HG02642 (cell line): ENCODE results near the gene LYSMD3.
"Not testable (repeated sequence)": the region's sequence is repeated elsewhere in the genome, so short reads cannot be mapped to it uniquely, and the experiment has no call there.

ENCODE experiments used
- ATAC-seq: cut with Tn5 transposase; IDR thresholded peaks from one replicate; pipeline ENCODE4 v1.9.1; 2021; ENCODE audit warnings: mild to moderate bottlenecking; ENCODE audit not compliant: unreplicated experiment, poor library complexity

LYSMD3 gene

DNA sequence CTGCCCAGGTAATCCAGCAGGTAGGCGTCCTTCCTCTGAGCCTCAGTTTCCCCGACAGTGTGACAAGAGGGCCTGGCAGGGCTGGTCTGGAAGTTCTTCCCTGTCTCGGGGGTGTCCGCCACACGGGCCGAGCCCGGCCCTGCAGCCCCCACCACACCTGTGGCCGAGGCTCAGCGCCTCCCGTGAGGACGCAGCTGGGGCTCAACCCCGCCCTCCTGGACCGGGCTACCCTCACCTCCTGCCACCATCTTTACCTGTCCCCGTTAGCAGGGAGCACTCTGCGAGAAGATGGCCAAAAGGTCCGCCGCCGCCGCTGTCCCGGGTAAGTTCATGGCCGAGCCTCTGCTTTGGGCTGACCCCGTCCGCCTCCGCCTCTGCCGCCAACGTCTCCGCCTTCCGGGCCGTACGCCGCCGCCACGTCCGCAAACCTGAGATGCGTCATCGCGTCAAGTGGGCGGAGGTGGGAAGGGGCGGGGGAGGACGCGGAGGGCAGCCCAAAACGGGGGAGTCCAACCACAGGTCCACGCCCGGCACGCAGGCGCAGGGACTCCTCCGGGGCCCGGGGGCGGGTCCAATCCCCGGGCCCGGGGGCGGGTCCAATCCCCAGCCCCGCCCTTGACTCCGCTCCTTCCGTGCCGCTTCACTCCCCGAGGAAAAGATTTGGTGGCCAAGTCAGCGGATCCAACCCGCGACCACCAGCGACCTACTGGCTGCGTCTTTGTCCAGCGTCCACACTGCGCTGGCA lies at the start of gene LYSMD3:
Gene LYSMD3 (minus strand): TSS at position 391 of the 745 bp plus-strand sequence. CDS start 4,295 bp downstream, outside the sequence.
- peak; percentile 93 for ATAC-seq

DNA sequence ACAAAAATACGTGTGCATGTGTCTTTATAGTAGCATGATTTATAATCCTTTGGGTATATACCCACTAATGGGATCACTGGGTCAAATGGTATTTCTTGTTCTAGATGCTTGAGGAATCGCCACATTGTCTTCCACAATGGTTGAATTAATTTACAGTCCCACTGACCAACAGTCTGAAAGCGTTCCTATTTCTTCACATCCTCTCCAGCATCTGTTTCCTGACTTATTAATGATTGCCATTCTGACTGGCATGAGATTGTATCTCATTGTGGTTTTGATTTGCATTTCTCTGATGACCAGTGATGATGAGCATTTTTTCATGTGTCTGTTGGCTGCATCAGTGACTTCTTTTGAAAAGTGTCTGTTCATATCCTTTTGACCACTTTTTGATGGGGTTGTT lies 47.2 kb upstream of the LYSMD3 start:
- ATAC-seq, result not testable (repeated sequence)

DNA sequence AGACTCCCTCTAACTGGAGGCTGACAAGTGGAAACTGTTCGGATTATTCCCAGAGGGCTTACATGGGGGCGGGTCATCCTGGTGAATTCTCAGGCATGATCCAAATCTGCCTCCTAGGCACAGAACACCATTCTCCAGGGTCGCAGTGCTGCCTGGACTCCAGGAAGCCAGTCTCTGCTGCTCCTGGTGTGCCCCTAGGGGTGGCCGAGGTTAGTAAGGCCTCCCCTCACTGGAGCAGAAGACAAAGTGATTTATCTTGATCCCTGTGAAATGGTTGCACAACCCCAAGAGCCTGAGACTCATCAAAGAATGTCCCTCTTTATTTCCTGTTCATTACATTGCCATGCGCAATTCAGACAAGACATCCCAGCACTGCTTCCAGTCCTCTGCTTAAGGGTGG lies 46.3 kb upstream of the LYSMD3 start:
- no peak for ATAC-seq

DNA sequence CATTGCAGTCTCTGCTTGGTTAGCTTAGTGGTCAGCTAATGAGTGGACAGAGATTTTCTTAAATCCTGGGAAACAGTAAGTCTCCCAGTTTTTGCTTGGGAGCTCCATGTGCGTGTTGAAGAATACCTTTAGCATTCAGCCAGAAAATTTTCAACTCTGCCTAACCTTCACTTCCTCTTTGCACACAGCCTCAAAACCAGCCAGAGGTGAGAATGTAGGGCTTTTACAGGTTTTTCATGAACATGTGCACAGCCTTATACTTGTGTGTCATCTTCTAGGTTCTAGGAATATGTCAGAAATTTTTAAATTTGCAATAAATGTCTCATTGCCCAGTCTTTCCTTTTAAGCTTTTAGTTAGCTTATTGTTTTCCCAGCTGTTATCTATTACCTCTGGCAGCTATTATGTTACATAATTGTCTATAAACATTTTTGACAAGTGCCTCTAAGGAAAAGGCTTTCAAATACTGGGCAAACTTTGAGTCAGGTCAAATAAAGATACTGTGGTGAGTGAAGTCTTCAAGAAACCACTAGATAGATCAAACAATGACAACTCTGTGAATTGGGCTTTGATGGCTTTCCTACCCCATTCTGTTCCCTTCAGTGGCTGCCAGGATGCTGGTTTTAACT lies 41.9 kb upstream of the LYSMD3 start:
- ATAC-seq, result no peak

DNA sequence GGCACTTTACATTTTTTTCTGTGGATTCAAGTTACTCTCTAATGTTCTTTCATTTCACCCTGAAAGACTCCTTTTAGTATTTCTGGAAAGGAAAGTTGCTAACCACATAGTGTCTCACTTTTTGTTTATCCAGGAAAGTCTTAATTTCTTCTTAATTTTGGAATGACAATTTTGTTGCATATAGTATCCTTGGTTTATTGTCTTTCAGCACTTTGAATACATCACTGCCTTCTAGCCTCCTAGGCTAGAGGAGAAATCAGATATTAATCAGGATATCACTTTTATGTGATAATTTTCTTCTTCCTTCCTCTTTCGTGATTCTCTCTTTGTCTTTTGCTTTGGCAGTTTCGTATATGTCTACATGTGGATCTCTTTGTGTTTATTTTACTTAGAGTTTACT lies 40.6 kb upstream of the LYSMD3 start:
- ATAC-seq, result no peak

DNA sequence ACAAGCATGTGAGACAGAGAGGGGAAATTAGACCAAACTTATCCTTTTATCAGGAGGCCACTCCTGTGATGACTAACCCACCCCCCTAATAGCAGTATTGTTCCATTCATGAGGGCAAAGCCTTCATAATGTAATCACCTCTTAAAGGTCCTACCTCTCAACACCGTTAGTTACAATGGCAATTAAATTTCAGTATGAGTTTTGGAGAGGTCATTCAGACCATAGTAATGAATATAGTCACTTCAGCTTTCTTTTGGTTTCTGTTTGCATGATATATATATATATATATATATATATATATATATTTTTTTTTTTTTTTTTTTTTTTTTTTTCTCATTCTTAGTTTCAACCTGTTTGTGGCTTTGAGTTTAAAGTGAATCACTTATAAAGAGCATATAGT lies 39.7 kb upstream of the LYSMD3 start:
- no peak for ATAC-seq

DNA sequence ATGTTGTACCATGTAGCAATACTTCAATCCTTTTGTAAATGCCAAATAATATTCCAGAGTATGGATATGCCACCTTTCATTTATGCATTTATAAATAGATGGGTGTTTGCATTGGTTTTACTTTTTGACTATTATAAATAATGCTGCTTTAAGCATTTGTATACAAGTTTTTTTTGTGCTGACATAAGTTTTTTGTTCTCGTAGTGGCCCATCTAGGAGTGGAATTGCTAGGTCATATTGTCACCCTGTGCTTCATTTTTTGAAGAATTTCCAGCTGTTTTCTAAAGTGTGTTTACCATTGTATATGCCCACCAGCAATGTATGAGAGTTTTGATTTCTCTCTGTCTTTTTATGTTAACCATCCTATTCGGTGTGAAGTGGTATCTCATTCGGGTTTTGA lies 36.1 kb upstream of the LYSMD3 start:
- ATAC-seq, result no peak

DNA sequence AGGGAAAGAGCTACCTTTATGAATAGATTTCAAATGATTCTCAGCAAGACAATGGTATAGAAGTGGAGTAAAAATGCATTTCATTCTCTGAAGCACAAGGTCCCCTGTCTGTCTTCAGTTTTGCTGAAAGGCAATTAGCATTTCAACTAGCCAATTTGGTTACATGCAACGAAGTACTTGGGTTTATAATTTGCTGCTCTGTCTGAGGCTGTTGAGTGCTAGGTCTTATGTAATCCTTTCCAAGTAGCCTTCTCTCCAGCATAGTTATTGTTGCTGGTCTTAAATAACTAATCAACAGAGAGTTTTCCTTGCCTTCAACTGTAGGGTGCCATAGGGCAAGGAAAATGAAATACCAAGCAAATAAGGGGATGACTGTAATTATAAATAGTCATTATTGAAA lies 33.7 kb upstream of the LYSMD3 start:
- ATAC-seq, result no peak

DNA sequence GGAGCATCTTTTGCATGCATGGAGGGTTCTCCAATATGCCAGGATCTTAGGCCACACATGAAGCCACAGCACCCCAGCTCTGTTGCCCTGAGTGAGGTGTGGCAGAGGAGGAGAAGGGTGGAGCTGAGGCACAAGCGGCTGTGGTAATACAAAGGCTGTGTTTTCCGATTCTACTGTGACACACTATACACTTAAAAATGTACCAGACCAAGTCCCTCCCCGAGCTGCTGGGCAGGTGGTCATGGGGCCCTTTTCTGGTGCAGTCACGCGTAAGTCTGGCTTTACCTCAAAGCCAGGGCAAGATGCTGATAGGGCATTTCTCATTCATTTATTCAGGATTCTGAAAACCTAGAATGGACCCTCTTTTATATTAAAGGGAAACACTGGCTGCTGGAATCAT lies 33.0 kb upstream of the LYSMD3 start:
- ATAC-seq, result no peak

DNA sequence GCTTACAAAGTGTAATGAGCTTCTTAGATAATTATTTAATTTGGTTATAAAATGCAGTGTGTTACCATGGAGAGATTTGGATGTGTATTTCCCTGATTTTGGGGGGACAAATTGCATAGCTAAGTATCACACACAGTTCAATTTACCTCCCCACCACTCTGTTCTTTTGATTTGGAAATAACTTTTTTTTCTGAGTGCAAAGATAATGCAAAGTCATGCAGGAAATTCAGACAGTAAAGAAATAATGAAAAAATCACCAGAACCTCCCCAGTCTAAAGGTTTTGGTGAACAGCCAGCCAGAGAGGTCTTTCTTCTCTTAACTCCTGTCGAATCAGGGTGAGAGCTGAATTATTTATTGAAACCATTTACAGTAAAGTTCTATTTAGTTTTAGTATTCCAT lies 32.4 kb upstream of the LYSMD3 start:
- ATAC-seq, result no peak

DNA sequence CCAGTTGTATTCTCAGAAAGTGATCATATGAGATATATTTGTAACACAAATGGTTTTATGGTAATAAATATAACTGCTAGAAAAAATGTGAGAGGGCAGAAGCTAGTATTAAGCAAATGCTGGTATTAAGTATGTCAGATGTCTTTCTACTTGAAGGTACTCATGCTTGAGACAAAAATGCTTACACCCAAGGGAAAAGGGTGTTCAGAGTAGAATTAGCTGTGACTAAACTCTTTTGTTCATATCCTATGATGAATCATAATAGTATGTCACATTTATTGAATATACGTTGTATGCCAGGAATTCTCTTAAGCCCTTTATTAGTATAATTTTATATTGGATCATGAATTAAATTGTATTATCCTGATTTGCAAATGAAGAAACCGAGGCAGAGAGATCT lies 31.4 kb upstream of the LYSMD3 start:
- no peak for ATAC-seq

DNA sequence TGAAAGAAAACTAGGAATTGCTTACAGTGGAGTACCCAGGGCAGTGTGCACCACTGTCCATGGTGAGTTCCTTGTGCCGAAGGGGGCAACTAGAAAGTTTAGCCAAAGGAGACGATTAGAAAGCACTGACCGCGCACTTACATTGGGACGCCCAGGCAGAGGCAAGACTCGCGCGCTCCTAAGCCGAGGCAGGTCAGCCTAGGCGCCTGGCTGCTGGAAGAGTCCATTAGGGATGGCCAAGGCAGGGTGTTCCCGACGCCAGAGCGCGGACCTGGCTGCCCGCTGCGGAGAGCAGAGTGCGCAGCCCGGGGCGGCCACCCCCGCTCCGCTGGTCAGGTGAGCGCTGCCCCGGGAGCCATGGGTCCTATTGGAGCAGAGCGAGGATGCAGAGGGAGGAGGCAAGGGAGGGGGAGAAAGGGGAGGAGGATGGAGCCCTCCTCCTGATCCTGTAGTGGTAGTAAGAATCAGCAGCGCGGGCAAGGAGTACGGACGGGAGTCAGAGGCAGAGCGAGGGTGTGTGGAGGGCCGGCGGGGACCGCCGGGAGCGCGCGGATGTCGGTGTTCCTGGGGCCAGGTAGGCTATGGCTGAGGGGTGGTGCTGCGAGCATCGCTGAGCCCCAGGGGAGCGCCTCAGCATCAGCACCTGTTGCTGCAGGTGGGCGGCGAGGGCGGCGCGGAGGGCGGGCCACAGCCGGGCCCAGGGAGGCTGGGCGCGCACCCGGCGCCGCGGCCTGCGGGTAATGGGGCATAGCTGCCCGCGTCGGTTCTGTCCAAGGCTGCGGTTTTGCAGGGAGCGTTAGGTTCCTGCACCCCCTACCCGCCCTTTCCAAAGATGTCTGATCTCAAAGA lies 29.2 kb upstream of the LYSMD3 start, which contains the start of gene ADGRV1:
Gene ADGRV1 (plus strand): TSS at position 454 of the 849 bp plus-strand sequence. CDS start 99 bp downstream, at position 553.
- ATAC-seq, result peak; percentile 54

DNA sequence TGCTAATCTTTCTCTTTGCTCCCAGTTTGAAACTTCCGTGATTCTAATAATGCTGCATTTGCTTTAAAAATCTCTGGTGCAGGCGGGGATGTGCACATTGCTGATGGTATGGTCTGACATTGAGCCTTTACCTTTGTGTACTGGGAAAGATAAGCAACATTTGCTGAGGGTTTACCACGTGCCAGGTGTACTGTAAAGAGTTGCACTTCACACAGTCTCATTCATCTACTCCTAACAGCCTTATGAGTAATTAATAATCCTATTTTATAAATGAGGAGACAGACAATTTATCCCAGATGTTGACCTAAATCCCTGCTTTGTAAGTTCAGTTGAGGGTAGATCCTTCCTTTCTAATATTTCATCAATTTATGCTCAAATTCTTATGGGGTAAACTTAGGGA lies 28.5 kb upstream of the LYSMD3 start:
- ATAC-seq, result no peak

DNA sequence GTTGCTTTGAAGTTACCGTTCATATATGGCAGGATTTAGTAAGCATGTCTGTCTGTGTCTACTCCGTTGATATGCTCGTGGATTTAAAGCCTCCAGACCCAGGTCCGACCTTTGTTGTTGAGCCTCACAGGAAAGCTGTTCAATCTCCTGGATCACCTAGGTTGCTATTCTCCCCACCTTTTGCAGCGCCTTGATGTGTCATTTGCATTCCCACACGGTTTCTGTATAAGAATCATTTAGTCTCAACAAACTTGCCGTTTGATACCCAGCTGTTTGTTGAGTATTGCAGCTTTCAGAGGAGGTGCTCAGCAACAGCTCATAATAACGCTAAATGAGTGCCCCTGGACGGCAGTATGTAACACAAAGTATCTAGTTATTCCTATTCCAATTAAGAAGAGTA lies 28.0 kb upstream of the LYSMD3 start:
- no peak for ATAC-seq

DNA sequence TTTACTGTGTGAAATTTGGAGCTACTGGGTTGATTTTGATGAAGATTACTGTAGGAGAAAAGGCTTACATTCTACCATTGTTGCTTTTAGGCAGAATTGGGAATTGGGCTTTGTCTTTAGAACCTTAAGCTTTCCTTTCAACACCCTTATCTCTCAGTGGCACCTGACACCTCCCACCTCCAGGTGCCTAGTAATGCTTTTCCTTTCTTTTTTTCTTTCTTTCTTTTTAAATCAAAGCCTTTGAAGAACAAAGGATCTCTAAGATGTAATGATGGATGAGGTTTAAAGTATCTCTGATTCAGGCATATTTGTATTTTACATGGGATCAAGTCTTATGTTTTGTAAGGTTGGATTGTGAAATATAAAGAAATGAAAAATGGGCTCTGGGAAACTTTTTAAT lies 26.3 kb upstream of the LYSMD3 start:
- ATAC-seq, result no peak

DNA sequence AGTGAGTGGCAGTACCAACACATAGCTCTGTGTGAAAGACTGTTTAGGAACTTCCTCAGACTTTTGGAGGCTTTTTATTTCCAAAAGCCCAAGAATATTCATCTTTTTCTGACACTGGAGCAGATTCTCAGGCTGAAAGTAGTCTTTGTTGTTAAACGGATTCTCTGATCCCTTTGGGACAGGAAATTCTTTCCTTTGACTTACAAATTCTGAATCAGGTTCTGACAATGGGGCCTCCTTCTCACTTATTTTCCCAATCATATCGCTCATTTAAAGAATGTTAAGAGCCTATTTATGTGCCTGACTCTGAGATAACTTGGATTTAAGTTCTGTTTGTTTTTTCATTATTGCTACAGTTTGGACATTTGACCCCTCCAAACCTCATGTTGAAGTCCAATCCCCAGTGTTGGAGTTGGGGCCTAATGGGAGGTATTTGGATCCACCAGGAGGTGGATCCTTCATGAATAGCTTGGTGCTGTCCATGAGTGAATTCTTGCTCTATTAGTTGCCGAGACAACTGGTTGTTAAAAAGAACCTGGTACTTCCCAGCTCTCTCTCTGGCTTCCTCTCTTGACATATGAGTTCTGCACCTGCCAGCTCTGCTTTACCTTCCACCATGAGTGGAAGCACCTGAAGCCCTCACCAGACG lies 25.1 kb upstream of the LYSMD3 start:
- ATAC-seq, result no peak

DNA sequence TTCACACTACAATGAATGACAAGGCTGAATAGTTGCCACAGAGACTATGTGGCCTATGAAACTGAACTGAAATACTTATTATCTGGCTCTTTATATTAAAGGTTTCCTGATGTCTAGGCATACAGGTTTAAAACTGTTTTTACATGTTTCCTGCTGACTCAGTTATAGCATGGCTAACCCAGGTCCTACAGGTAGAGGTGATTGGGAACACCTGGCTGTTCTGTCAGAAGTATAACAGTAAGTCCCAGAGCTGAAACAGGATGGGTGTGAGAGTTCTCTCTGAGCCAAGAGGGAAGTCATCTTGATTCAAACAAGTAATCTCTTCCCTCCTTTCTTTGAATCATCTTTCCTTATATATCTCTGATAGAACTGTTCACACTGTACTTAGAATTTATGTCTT lies 24.3 kb upstream of the LYSMD3 start:
- no peak for ATAC-seq

DNA sequence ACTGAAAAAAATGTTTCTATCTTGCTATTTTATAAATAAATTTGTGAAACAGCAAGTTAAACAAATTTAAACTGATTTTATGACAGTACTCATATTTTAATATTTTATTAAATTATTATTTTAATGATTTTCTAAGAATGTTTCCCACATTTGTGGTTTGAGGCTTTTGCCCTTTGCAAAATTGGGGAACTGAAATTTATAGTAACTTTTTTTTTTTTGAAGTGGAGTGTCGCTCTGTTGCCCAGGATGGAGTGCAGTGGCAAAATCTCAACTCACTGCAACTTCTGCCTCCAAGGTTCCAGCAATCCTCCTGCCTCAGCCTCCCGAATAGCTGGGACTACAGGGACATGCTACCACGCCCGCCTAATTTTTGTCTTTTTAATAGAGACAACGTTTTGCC lies 22.0 kb upstream of the LYSMD3 start:
- ATAC-seq, result no peak

DNA sequence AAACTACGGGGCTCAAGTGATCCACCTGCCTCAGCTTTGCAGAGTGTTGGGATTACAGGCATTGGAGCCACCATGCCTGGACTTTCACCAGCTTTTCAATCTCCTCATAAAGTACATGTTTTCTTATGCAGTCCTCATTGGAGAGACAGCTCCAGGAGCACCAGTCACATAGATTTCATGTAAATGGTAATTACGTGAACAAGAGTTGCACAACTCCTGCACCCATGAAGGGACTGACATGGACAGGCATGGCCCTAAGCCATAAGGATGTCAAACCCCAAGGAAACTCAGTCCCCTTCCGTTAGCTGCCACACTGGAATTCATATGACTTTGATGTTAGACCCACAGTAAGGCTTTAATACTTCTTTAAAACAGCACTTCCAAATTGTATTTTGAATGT lies 21.6 kb upstream of the LYSMD3 start:
- no peak for ATAC-seq

DNA sequence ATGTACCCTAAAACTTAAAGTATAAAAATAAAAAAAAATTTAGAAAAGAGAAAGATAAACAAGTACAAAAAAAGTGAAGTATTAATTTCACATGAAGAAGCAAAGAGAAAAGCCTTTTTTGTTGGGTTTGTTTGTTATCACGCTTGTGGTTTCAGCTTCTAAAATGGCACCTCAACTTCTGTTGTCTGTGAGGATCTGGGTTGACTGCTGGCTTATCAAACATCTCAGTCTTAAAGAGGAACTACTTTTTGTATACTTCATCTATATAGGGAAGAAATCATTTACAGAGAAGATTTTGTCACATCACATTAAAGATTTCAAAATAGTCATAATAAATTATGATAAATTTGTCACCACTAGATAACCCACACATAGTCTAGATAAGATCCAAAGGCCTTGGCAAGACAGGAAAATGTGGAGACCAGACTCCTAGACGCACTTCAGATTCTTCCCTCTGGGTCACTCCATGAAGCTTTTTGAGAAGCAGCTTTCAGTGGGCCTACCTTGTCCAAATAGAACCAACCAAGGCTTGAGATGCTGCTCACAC lies 20.4 kb upstream of the LYSMD3 start:
- ATAC-seq, result no peak
